ENCODE results near the gene PDX1.

- TF ChIP-seq CTCF (tag by site-specific recombination; IDR thresholded peaks at IDR 0.05) (no peak), ZBTB11 (tag by site-specific recombination; conservative IDR thresholded peaks at IDR 0.05; ENCODE audit: low read depth) (no peak), REPIN1 (tag by site-specific recombination; IDR thresholded peaks at IDR 0.05; ENCODE audit: low read depth) (no peak), ZNF138 (tag by site-specific recombination; IDR thresholded peaks at IDR 0.05; ENCODE audit: borderline replicate concordance) (no peak), ZNF121 (tag by site-specific recombination; IDR thresholded peaks at IDR 0.05) (no peak), ELK4 (IDR thresholded peaks at IDR 0.05; ENCODE audit: borderline replicate concordance, low read depth, low read length) (no peak), ATF2 (tag by site-specific recombination; IDR thresholded peaks at IDR 0.05; ENCODE audit: low read depth) (no peak), HOXA7 (CRISPR knock-in tag; IDR thresholded peaks at IDR 0.05; ENCODE audit: borderline replicate concordance) (no peak)
These were observed 50.8 kb downstream of the PDX1 start for GRCh38 chr13:27970382-27971235.

Measured in HEK293 (cell line).